ENCODE results near the gene FOXS1.
"Not testable (repeated sequence)": the region's sequence is repeated elsewhere in the genome, so short reads cannot be mapped to it uniquely, and the experiment has no call there.

Gene FOXS1

GRCh38 chr20:31820228-31820627 is 25.2 kb downstream of the FOXS1 start:
- DNase-seq, result no peak

- no peak for DNase-seq
These were observed 26.2 kb downstream of the FOXS1 start, which contains the start of gene MYLK2 for GRCh38 chr20:31819083-31819784. MYLK2 (plus strand) TSS chr20:31819356; CDS start chr20:31819581, 225 bp downstream.

- DNase-seq, result no peak
These were observed 27.0 kb downstream of the FOXS1 start for GRCh38 chr20:31818376-31818908.

GRCh38 chr20:31817461-31817860 is 27.9 kb downstream of the FOXS1 start:
- no peak for DNase-seq

- DNase-seq, result no peak
These were observed 29.2 kb downstream of the FOXS1 start for GRCh38 chr20:31816221-31816620.

- DNase-seq, result no peak
These were observed 29.8 kb downstream of the FOXS1 start for GRCh38 chr20:31815408-31816188.

- DNase-seq, result not testable (repeated sequence)
These were observed 31.3 kb downstream of the FOXS1 start for GRCh38 chr20:31814142-31814541.

GRCh38 chr20:31813611-31814010 is 31.8 kb downstream of the FOXS1 start:
- DNase-seq, result no peak

- DNase-seq, result no peak
These were observed 33.3 kb downstream of the FOXS1 start for GRCh38 chr20:31811796-31812728.

- DNase-seq, result no peak
These were observed 34.2 kb downstream of the FOXS1 start for GRCh38 chr20:31811198-31811597.

- DNase-seq, result no peak
These were observed 35.7 kb downstream of the FOXS1 start for GRCh38 chr20:31809661-31810060.

GRCh38 chr20:31808481-31808880 is 36.9 kb downstream of the FOXS1 start:
- DNase-seq, result no peak

GRCh38 chr20:31806564-31807355 is 38.6 kb downstream of the FOXS1 start:
- no peak for DNase-seq

- DNase-seq, result no peak
These were observed 41.7 kb downstream of the FOXS1 start for GRCh38 chr20:31803552-31804291.

- DNase-seq, result no peak
These were observed 43.9 kb downstream of the FOXS1 start for GRCh38 chr20:31801508-31801907.

GRCh38 chr20:31797364-31797763 is 48.0 kb downstream of the FOXS1 start:
- DNase-seq, result no peak

Data from NCI-H774 (cell line).